ENCODE data around the gene MICB.
A peak's percentile ranks its signal among the peaks of the same experiment; 100 is the strongest.

The MICB gene

DNA sequence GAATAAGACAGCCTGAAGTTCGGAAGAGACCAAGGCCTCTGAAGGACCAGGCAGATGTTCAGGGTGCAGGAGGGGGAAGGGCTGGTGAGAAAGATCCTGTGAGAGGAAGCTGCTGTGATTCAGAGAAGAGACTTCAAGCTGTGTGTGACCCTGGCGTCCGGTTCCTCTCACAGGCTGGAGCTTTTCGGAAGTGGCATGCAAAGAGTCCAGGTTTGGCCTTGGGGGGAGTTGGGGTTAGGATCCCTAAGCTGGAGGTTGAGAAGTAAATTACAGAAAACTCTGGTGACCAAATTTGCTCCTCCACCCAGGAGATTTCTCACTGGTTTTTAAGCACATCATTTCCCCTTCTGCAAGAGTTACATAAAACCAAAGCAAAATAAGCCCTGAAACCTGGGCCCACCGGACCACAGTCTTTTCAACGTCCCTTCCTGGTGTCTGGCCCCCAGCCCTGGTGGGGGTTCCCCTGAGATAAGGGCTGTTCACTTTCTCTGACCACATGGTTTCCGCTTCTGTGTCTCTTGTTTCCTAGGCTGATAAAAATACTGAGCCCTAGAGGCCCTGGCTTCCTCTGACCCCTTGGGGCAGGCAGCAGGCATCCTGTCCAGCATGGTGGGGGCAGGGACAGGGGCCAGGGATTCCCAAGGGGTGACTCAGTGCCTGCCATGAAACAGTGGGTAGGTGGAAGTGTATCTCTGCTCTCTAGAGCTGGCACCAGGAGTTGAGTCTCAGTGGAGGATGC is 62.2 kb downstream of the MICB start:
- DNase-seq (ENCODE audit: low spot score) (peak; percentile 88), FAIRE-seq (peak; percentile 75)

DNA sequence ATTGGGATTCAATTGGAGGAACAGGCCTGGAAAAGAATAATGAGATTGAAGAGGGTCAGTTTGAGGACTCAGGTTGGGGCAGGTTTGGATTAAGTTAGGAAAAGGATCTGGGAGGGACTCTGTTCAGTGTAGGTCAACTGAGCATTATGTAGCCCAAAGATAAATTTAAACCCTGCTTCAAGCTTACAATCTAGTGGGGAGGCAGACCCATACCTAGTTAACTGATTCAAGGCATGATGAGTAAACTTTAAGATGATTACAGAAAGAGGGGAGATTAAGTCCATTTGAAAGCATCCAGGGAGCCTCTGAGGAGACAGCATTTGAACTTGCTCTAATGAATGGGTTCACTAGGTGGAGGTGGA is 62.7 kb downstream of the MICB start:
- DNase-seq (ENCODE audit: low spot score) (no peak), FAIRE-seq (no peak)

Measured in RCC 7860 (cell line).